ENCODE results near the gene SCRT2. TPM values are rescaled to one million over a fixed set of nuclear protein-coding genes. Genes with fewer than 3 reads are reported as not detected.
A peak's percentile ranks its signal among the peaks of the same experiment; 100 is the strongest.
"Not testable (repeated sequence)": the region's sequence is repeated elsewhere in the genome, so short reads cannot be mapped to it uniquely, and the experiment has no call there.

SCRT2 gene
- polyA plus RNA-seq, 3 donors from 2014 or later: not detected

DNA sequence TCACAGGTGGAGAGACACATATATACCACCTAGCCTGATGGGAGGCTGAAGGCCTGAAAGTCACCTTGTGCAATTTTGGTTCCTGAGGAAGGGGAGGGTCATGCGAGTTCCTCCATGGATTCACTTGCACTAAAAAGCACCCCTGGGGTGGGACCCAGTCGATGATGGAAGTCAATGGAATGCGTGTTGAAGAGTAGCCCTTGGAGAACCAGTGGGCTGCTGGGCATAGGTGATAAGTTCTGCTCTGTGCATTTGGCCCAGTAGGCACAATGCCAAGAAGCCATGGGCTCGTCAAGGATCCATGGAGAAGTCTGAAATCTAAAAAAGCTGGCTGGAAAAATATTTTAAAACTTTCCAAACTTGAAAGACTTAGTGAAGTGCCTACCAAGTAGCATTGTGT, 18.9 kb upstream of the SCRT2 start:
- H3K4me1 Mint-ChIP-seq: no peaks in the 10 kb centered on the region
- H3K27ac Mint-ChIP-seq: no peak overlapping the region
- H3K9me3 Mint-ChIP-seq: no peaks in the 10 kb centered on the region
- no peak overlapping the region for H3K4me3 Mint-ChIP-seq
- peaks cover 0 to 4% (median 2%) of the 10 kb centered on the region in 3 donors for H3K27me3 Mint-ChIP-seq (ENCODE audit: low read depth in 3 of 3)
- no peaks in the 10 kb centered on the region for H3K36me3 Mint-ChIP-seq
- no peak for DNase-seq

DNA sequence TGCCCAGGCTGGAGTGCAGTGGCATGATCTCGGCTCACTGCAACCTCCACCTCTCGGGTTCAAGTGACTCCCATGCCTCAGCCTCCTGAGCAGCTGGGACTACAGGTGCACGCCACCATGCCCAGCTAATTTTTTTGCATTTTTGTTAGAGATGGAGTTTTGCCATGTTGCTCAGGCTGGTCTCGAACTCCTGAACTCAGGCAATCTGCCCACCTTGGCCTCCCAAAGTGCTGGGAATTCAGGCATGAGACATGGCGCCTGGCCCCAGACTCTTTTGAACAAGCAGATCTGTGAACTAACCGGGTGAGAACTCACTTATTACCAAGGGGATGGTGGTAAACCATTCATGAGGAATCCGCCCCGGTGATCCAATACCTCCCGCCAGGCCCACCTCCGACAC, 18.2 kb upstream of the SCRT2 start:
- H3K9me3 Mint-ChIP-seq; H3K36me3 Mint-ChIP-seq; H3K27me3 Mint-ChIP-seq (ENCODE audit: low read depth in 3 of 3); H3K4me1 Mint-ChIP-seq; H3K4me3 Mint-ChIP-seq; DNase-seq; H3K27ac Mint-ChIP-seq: not testable (repeated sequence)

DNA sequence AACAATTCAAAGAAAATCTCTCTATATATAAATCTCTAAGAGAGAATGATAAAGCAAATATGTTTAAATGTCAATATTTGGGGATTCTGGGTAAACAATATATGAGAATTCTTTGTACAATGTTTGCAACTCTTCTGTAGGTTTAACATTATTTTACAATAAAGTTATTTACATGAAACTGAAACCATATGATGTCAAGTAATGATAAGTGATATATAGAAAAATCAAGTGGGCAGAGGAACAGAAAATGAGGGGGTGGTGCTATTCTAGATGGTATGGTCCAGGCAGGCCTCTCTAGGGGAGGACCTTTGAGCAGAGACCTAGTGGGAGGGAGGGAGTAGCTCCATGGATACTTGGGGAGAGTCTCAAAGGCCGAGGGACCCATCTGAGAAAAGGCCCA, 16.4 kb upstream of the SCRT2 start:
- peaks cover 2 to 6% (median 3%) of the 10 kb centered on the region in 3 donors for H3K27me3 Mint-ChIP-seq (ENCODE audit: low read depth in 3 of 3)
- H3K4me1 Mint-ChIP-seq: no peaks in the 10 kb centered on the region
- H3K36me3 Mint-ChIP-seq: no peaks in the 10 kb centered on the region
- no peak overlapping the region for H3K4me3 Mint-ChIP-seq
- no peak overlapping the region for H3K27ac Mint-ChIP-seq
- DNase-seq: no peak
- no peaks in the 10 kb centered on the region for H3K9me3 Mint-ChIP-seq

DNA sequence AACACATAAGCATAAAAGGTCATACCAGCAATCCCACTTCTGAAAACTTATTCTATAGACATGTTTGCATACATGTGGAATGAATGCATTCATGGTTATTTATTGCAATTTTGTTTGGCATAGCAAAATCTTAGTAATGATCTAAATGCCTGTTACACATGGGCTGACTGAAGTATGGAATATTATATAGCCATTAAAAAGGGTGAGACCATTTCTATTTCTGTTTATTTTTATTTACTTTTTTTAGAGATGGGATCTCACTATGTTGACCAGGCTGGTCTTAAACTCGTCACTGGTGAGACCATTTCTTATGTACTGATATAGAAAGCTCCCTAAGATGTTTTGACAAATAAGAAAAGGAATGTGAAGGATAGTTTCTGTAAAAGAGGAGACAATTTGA, 14.3 kb upstream of the SCRT2 start:
- H3K4me3 Mint-ChIP-seq: no peak overlapping the region
- no peak overlapping the region for H3K27ac Mint-ChIP-seq
- H3K36me3 Mint-ChIP-seq: no peaks in the 10 kb centered on the region
- H3K27me3 Mint-ChIP-seq (ENCODE audit: low read depth in 3 of 3): peaks cover 2 to 6% (median 4%) of the 10 kb centered on the region in 3 donors
- H3K4me1 Mint-ChIP-seq: no peaks in the 10 kb centered on the region
- H3K9me3 Mint-ChIP-seq: no peaks in the 10 kb centered on the region
- DNase-seq: no peak

DNA sequence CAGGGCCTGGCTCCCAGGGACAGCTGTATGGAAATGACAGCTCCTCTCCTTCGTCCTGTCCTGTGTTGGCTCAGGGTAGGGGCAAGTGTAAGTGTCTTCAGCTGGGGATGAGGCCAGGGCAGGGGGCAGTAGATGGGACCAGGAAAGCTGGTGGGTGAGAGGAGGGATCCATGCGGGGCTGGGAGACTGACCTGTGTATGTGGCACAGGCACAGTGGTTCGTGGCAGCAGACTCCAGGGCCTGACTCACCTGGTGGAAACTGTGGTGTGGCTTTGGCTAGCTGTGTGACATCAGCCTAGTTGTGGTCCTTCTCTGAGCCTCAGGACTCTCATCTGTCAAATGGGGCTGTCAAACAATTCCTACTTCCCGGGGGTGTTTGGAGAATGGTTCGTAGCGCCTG, 13.7 kb upstream of the SCRT2 start:
- H3K4me1 Mint-ChIP-seq: no peaks in the 10 kb centered on the region
- H3K27ac Mint-ChIP-seq: no peak overlapping the region
- no peak overlapping the region for H3K4me3 Mint-ChIP-seq
- H3K9me3 Mint-ChIP-seq: no peaks in the 10 kb centered on the region
- no peak for DNase-seq
- H3K27me3 Mint-ChIP-seq (ENCODE audit: low read depth in 3 of 3): peaks cover 2 to 6% (median 4%) of the 10 kb centered on the region in 3 donors
- H3K36me3 Mint-ChIP-seq: no peaks in the 10 kb centered on the region

DNA sequence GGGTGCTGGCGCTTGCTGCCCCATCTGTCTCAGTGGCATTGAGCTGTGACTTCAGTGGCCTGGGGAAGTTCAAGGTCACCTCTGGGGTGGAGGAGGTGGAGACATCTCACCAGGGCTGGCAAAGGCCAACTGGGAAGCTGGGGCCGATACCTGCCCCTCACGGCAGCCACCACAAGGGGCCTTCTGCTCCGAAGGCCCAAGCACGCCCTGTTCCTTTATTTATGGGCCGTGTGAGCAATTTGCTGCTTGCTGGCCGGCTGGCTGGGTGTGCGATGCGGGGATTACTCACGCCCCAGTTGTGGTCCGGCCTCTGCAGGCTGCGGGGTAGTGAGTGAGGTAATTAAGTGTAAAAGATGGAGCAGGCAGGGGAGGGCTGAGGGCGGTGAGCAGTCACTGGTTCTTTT, 13.2 kb upstream of the SCRT2 start:
- H3K27me3 Mint-ChIP-seq (ENCODE audit: low read depth in 3 of 3): peaks cover 2 to 6% (median 4%) of the 10 kb centered on the region in 3 donors
- no peaks in the 10 kb centered on the region for H3K36me3 Mint-ChIP-seq
- no peaks in the 10 kb centered on the region for H3K9me3 Mint-ChIP-seq
- no peak for DNase-seq
- no peaks in the 10 kb centered on the region for H3K4me1 Mint-ChIP-seq
- no peak overlapping the region for H3K27ac Mint-ChIP-seq
- no peak overlapping the region for H3K4me3 Mint-ChIP-seq

DNA sequence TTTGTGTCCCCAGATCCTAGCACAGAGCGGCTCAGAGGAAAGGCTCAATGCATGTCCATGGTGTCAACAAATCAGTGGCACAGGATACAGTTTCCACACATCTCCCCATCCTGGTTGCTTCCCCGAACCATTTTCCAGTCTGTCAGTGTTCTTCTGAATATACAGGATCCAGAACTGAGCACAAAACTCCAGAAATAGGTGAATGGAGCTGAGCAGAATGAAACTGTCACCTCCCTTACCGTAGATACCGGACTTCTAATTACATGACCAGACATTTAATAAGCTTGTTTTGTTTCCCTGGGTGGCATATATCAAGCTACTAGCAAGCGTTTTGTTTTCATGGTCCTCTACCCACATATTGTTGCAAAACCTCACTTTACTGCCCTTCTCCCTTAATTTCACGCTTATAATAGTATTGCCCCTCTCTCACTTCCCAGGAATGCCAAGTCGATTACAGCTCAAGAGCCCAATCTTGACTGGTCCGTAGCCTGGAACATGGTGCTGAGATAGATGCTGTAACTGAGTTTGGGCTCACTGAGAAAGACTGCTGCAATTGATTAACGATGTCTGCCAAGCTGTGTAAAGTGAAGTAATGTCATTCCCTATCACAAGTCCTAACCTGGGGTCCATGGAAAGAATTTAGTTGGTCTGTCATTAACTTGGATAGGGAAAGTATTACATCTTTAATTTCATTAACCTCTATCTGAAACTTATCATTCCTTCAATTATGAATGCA, 12.0 kb upstream of the SCRT2 start:
- Mint-ChIP-seq H3K4me3 (no peak overlapping the region), H3K27me3 (ENCODE audit: low read depth in 3 of 3) (peaks cover 2 to 5% (median 4%) of the 10 kb centered on the region in 3 donors), H3K4me1 (no peaks in the 10 kb centered on the region), H3K36me3 (no peaks in the 10 kb centered on the region), H3K9me3 (no peaks in the 10 kb centered on the region), H3K27ac (no peak overlapping the region)
- DNase-seq: no peak

DNA sequence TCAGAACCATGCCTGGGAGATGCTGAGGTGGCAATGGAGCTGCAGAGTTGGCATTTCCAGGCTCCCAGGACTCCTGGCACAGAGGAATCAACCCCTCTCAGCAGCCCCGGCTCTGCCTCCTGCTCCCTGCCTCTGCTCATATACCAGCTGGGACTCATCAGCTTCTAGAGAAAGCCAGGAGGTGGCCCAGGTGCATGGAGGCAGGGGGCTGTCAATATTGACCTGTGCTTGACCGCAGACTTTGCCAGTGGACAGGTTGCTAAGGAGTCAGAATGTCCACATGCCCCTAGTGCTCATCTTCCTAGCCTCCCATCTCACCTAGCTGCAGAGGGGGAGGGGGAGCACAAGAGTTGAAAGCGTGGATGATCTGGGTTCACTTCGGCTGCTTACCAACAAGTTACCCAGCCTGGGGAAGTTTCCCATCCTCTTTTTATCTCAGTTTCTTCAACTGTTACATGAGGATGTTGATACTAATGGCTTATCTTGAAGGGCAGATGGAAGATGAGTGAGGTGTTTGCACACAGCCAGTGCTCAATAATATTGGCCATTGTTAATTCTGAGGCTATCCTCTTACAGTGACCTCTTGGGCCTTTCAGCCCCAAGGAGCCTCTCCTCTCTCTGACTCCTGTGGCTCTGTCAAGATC, 9.2 kb upstream of the SCRT2 start:
- no peaks in the 10 kb centered on the region for H3K36me3 Mint-ChIP-seq

DNA sequence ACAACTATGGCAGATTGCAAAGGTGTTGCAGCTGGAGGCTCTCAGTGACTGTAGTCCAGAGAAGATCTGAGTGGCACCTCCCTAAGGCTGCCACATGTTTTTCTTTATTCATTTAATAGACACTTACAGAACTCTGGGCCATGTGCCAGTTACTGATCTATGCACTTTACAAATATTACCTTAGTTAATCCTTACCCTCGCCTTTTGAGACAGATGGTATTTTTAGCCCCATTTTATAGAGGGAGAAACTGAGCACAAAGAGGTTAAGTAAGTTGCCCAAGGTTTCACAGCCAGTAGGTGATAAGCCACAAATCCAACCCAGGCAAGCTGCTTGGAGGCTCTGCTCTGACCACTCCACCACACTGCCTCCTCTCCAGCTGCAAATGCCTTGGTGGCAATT, 6.5 kb upstream of the SCRT2 start:
- Mint-ChIP-seq H3K4me1 (no peaks in the 10 kb centered on the region), H3K4me3 (no peak overlapping the region), H3K27me3 (ENCODE audit: low read depth in 3 of 3) (peaks cover 2 to 14% (median 10%) of the 10 kb centered on the region in 3 donors), H3K36me3 (no peaks in the 10 kb centered on the region), H3K9me3 (no peaks in the 10 kb centered on the region), H3K27ac (no peak overlapping the region)
- no peak for DNase-seq

More for the DNA sequence above, 9.2 kb upstream of the SCRT2 start:
- Mint-ChIP-seq H3K4me1 (no peaks in the 10 kb centered on the region), H3K4me3 (no peak overlapping the region), H3K27me3 (ENCODE audit: low read depth in 3 of 3) (peaks cover 2 to 8% (median 4%) of the 10 kb centered on the region in 3 donors), H3K9me3 (no peaks in the 10 kb centered on the region), H3K27ac (no peak overlapping the region)
- no peak for DNase-seq

DNA sequence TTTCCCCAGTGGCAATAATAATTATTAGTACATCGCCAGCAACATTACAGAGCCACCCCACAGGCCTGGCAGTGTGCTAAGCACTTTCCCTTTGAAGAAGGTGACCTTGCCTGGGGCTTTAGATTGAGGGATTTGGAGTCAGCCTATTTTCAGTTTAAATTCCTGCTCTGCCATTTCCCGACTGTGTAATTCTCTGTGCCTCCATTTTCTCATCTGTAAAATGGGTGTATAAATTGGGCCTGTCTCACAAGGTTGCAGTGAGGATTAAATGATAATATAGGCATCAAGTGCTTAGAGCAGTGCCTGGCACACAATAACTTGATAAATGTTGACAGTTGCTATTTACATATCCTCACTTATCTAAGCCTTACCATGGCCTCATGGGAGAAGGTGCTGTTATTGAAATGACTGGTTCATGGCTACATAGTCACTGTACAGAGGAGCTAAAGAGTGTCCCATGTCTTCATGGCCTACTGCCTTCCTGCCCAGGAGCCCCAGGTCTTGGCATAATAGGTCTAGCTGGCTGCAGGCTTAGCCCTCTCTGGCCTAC, 5.1 kb upstream of the SCRT2 start:
- Mint-ChIP-seq H3K9me3 (peaks cover 0 to 5% (median under 1%) of the 10 kb centered on the region in 6 donors), H3K4me1 (peaks cover 4 to 6% of the 10 kb centered on the region in 2 donors), H3K4me3 (no peak overlapping the region), H3K27me3 (ENCODE audit: low read depth in 3 of 3) (peaks cover 6 to 18% (median 13%) of the 10 kb centered on the region in 3 donors), H3K36me3 (peaks cover 0 to 4% (median 4%) of the 10 kb centered on the region in 3 donors), H3K27ac (no peak overlapping the region)
- DNase-seq: no peak

DNA sequence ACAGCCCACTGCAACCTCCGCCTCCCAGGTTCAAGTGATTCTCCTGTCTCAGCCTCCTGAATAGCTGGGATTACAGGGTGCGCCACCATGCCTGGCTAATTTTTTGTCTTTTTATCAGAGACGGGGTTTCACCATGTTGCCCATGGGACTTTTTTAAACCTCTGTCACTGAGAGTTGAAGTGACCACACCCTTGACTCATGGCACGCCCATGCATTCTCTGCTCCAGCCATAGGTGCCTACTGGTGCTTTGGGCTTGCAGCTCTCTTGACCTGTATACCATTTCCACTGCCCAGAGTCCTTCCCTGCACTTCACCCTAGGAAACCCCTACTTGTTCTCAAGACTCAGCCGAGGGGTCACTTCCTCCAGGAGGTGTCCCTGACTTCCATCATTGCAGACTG, 2.4 kb upstream of the SCRT2 start:
- Mint-ChIP-seq H3K4me1 (peaks cover 6% of the 10 kb centered on the region in 2 donors), H3K27me3 (ENCODE audit: low read depth in 3 of 3) (peaks cover 14 to 30% (median 18%) of the 10 kb centered on the region in 3 donors), H3K36me3 (peaks cover 0 to 4% (median 4%) of the 10 kb centered on the region in 3 donors), H3K4me3 (peak overlapping the region in 1 of 5 donors; percentile 7), H3K9me3 (peaks cover 0 to 5% (median under 1%) of the 10 kb centered on the region in 6 donors), H3K27ac (no peak overlapping the region)
- no peak for DNase-seq

DNA sequence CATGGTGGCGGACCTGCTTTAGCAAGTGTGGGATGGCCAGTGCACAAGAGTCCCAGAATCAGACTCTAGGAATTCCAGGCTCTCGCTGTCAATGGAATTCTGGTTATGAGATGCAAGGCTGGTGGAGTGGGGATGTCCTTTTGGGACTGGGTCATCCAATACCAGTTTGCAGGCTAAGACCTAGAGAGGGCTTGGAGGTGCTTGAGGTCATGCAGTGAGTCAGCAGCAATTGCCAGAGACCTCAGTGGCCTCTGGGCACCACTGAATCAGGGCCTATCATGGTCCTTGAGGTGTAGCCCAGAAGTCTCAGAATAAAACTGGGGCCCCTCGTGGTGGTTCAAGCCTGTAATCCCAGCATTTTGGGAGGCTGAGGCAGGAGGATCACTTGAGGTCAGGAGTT, 1.4 kb upstream of the SCRT2 start:
- no peak overlapping the region for H3K4me3 Mint-ChIP-seq
- H3K9me3 Mint-ChIP-seq: peaks cover 0 to 5% (median under 1%) of the 10 kb centered on the region in 6 donors
- H3K36me3 Mint-ChIP-seq: peaks cover 0 to 4% (median 4%) of the 10 kb centered on the region in 3 donors
- H3K27me3 Mint-ChIP-seq (ENCODE audit: low read depth in 3 of 3): peaks cover 17 to 33% (median 17%) of the 10 kb centered on the region in 3 donors
- H3K27ac Mint-ChIP-seq: no peak overlapping the region
- DNase-seq: no peak
- H3K4me1 Mint-ChIP-seq: peaks cover 6% of the 10 kb centered on the region in 2 donors

DNA sequence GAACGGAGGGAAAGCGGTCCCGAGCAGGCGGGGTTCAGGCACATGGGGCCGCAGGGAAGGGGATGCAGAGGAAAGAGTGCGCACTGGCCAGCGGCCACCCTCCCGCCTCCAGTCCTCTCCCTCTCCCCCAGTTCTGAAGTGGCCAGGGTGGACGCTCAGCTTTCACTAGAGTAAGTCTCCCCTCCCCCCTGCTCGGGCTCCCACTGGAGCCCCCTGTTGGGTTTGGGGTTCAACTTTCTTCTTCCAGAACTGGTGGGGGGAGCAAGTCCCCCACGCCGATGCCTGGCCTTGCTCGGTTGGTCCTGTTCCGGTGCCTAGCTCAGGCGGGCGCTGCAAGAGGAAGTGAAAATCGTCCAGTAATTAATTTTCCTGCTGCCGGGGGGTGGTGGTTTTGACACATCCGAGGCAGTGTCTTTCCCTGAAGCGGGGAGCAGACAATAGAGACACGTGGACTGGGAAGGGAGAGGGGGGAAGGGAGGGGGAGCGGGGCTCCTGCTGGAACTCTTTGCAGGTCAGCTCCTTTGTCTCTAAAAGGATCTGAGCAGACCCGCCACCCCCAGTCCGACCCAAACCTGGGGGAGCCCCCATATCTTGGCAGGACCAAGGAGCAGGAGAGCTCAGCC, 824 bp upstream of the SCRT2 start:
- no peak overlapping the region for H3K27ac Mint-ChIP-seq
- H3K27me3 Mint-ChIP-seq (ENCODE audit: low read depth in 3 of 3): peaks cover 17 to 35% (median 19%) of the 10 kb centered on the region in 3 donors
- peaks cover 0 to 4% (median 4%) of the 10 kb centered on the region in 3 donors for H3K36me3 Mint-ChIP-seq
- H3K9me3 Mint-ChIP-seq: peaks cover 0 to 5% (median under 1%) of the 10 kb centered on the region in 6 donors
- H3K4me3 Mint-ChIP-seq: no peak overlapping the region
- no peak for DNase-seq
- peaks cover 6 to 8% of the 10 kb centered on the region in 2 donors for H3K4me1 Mint-ChIP-seq

DNA sequence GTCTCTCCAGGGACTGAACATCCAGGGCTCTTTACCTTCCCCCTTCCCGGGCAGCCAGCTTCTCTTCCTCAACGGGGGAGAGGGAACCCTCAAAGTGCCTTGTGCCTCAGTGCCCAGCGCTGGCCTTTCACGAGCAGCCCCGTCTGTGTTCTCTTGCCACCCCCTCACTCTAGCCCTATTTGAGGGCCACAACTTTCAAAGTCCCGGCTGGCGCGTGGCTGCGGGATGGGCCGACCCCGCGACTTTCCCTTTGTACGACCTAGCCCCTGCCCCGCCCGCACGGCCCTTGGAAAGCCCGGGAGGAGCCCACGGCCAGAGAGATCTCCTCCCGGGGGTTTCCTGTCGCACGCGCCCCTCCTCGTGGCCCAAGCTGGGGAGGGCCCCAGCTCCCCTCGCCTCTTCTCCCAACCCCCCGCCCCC, 559 bp downstream of the SCRT2 start:
- Mint-ChIP-seq H3K4me1 (peaks cover 6 to 8% of the 10 kb centered on the region in 2 donors), H3K9me3 (peaks cover 0 to 5% (median under 1%) of the 10 kb centered on the region in 6 donors), H3K27me3 (ENCODE audit: low read depth in 3 of 3) (peaks cover 20 to 37% (median 21%) of the 10 kb centered on the region in 3 donors), H3K4me3 (no peak overlapping the region), H3K36me3 (peaks cover 0 to 4% (median 4%) of the 10 kb centered on the region in 3 donors), H3K27ac (no peak overlapping the region)
- DNase-seq: no peak

All from immature natural killer cell (primary cell).